GM21423 (cell line): ENCODE results near the gene ATP8B1.
"Not testable (repeated sequence)": the region's sequence is repeated elsewhere in the genome, so short reads cannot be mapped to it uniquely, and the experiment has no call there.

Source experiments
- ATAC-seq: cut with Tn5 transposase; IDR thresholded peaks from one replicate; pipeline ENCODE4 v1.9.1; 2021; ENCODE audit warnings: mild to moderate bottlenecking, moderate library complexity; ENCODE audit not compliant: unreplicated experiment

ATP8B1 gene

GRCh38 chr18:57771193-57771592 lies 31.9 kb downstream of the ATP8B1 start:
- no peak for ATAC-seq

DNA sequence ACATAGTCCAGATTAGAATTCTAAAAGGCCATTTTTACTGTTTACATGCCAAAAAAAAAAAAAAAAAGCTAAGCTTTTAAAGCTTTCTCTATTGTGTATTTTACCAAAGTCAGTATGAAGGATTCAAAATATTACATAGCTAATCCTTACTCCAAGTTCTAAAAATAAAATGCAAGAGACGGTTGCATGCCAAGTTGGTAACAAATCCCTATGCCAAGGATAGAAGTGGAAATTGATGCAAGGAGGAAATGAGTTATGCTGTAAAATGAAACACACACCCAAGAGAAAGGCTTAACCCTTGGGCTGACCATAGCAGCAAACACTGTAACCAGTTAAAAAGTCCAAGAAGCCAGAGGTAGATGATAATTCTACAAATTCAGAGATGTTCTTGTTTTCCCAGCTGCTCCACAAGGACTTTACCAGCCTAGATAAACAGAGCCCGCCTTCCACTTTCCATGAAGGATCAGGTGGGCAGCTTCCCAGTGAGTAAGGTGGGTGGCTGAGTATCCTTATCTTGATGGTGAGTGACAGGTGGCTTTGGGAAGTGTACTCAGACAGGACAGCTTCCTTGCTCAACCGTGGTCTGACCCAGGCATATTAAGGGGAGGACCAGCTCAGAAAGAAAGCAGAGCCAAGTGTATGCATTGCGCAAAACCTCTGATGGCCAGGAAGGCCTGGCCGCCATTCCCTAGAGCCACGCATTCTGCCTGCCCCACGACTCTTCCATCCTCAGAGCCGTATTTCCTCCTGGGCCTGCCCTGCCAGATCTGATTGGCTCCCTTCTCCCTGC lies 34.4 kb downstream of the ATP8B1 start:
- no peak for ATAC-seq

DNA sequence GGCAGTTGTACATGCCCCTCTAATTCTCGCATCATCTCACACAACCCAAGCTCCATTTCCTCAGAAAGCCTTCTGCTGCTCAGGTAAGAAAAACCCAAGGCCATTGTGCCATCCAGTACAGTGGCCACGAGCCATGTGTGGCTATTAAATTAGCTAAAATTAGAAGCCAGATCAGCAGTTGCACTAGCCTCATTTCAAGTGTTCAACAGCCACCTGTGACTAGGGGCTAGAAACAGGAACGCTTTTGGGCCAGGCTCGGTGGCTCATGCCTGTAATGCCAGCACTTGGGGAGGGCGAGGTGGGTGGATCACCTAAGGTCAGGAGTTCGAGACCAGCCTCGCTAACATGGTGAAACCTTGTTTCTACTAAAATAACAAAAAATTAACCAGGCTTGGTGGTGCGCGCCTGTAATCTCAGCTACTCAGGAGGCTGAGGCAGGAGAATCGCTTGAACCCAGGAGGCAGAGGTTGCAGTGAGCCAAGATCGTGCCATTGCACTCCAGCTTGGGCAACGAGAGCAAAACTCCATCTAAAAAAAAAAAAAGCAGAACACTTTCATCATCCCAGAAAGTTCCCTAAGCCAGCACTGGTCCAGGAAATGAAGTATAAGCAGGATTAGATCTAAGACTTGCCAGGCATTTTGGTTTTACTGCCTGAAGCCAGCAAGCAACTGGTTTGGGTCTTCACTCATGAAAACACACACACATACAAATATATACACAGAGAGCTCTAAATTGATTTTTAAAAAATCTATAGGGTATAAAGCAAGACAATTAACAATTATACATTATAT lies 35.7 kb downstream of the ATP8B1 start:
- ATAC-seq: no peak

- ATAC-seq: no peak
These were observed 38.1 kb downstream of the ATP8B1 start for GRCh38 chr18:57764995-57765394.

DNA sequence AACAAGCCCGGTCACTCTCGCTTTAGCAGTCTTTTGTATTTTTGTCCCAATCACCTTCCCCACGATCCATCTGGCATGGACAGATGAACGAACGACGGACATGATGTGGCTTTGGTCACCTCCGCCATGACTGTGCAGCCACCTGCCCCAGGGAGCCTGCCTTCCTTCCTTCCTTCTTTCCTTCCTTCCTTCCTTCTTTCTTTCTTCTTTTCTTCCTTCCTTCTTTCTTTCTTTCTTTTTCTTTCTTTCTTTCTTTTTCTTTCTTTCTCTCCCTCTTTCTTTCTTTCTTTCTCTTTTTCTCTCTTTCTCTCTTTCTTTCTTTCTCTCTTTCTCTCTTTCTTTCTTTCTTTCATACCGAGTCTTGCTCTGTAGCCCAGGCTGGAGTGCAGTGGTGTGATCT lies 39.0 kb downstream of the ATP8B1 start:
- ATAC-seq: no peak

GRCh38 chr18:57762686-57763085 lies 40.4 kb downstream of the ATP8B1 start:
- ATAC-seq: no peak

DNA sequence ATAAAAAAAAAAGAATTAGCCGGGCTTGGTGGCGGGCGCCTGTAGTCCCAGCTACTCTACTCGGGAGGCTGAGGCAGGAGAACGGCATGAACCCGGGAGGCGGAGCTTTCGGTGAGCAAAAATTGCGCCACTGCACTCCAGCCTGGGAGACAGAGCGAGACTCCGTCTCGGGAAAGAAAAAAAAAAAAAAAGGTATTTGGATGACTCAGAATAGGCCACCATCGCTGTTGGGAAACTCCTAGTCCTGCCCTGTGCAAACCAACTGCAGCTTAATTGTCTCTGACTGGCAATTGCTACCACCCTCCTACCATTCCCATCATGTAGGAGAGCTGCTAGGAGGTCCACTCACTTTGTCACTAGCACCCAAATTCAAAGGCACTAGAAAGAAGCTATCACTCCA lies 43.5 kb downstream of the ATP8B1 start:
- no peak for ATAC-seq

GRCh38 chr18:57755473-57756067 lies 47.5 kb downstream of the ATP8B1 start:
- ATAC-seq: no peak

- peak; percentile 91 for ATAC-seq
These were observed 48.4 kb downstream of the ATP8B1 start for GRCh38 chr18:57754577-57755338.

- no peak for ATAC-seq
These were observed 50.1 kb downstream of the ATP8B1 start for GRCh38 chr18:57753063-57753462.

GRCh38 chr18:57749604-57749970 lies 53.5 kb downstream of the ATP8B1 start:
- ATAC-seq: no peak

DNA sequence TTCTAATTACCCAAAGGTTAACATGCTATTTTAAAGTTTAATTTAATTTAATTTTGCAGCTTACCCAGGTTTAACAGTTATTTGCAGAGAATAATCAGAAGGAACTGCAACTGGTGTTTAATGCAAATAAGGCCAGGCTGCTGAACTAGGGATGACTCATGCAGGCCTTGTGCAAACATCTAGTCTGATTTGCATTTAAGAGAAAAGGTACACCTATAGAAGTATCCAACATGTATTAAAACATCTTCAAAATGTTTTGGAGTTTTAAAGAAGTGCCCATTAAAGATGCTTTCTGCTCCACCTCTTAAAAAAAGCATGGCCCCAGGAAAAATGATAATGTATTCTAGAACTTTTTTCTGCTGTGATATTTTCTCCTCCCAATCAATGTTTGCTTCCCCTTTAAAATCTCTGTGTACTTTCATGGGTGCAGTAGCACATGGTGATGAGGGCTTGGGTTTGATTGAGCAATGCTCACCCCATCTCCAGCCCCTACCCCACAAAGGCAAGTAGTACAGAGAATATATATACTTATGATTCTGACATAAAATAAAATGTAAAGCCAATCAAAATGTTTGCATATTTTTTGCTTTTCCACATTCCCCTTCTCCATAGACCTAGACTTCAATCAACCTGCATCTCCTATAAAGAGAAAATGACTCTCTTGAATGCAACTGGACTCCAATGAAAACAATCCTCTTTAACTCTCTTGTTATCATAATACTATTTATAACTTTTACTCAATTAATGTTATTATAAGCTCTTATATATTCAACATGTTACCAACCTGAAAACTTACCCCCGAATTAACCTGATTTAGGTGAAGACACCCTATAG lies 54.1 kb downstream of the ATP8B1 start:
- peak; percentile 89 for ATAC-seq

GRCh38 chr18:57747809-57748680 lies 55.1 kb downstream of the ATP8B1 start:
- ATAC-seq: peak; percentile 11

DNA sequence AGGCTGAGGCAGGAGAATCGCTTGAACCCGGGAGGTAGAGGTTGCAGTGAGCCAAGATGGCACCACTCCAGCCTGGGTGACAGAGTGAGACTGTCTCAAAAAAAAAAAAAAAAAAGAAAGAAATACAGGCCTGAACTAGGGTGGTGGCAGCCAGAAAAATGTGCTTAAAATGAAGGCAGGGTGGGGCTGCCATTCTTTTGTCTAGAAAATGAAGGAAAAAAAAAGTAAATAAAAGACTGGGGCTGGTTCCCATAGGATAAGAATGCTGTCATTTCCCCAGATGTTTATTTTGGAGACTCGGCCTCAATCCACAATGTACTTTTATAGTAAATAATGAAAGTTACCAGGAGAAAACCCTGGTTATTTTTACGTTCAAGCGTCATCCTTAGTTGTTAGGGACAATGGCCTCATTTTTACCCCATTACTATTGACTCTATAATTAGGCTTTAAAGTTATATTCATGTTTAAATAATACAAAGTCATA lies 58.9 kb downstream of the ATP8B1 start:
- no peak for ATAC-seq

DNA sequence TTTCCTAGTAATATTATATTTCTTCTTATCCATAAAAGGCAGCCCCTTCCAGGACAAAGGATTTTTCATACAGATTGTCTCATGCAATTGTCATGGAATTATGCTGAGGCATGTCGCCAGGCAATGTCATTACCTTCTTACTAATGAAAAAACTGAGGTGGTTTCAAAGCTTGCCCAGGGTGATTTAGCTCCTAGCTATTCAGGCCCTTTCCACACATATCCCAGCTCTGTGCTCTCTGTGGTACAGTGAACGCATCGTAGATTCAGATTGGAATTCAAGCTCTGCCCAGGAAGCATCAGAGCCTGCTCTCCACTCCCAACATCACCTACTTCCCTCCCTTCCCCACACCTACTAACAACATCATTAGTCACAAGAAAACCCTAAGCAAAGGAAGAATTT lies 60.1 kb downstream of the ATP8B1 start:
- ATAC-seq: no peak

GRCh38 chr18:57741273-57741672 lies 61.8 kb downstream of the ATP8B1 start:
- no peak for ATAC-seq

GRCh38 chr18:57738078-57738477 lies 65.0 kb downstream of the ATP8B1 start:
- ATAC-seq: no peak

DNA sequence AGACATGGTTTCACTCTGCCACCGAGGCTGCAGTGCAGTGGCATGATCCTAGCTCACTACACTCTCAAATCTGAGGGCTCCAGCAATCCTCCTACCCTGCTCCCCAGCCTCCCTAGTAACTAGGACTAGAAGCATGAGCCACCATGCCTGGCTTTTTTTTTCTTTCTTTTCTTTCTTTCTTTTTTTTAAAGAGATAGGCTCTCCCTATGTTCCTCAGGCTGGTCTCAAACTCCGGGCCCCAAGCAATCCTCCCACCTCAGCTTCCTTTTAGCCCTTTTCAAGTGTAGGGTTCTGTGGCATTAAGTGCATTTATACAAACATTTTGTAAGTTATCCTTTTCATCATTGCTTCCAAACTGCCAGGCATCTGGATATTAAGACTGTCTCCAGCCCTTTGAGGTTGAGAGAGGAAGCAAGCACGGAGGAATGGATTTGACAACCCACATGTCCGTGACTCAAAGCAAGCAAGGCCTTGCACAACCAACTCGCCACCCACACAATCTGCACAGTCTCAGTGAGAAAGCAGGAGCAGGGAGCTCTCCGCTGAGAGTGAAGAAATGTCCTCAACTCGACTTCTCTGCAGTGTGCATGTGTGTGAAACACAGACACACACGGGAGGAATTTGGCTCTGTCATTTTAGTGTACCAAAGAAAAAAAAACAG lies 65.6 kb downstream of the ATP8B1 start:
- no peak for ATAC-seq

- not testable (repeated sequence) for ATAC-seq
These were observed 68.1 kb downstream of the ATP8B1 start for GRCh38 chr18:57735042-57735441.
